WTC11 (cell line): ENCODE results near the gene AP3D1. TPM values are rescaled to one million over a fixed set of nuclear protein-coding genes. Genes with fewer than 3 reads are reported as not detected.
"Not testable (repeated sequence)": the region's sequence is repeated elsewhere in the genome, so short reads cannot be mapped to it uniquely, and the experiment has no call there.

Experiments used
- ATAC-seq: fragments of 200-7000 bp; cut with Tn5 transposase; 2 replicates; pipeline ENCODE4 v1.10.0; 2021; ENCODE audit warnings: mild to moderate bottlenecking, moderate library complexity
- CTCF ChIA-PET: fragments of 300-600 bp; sonication (Branson Sonifier 250); formaldehyde crosslinking; loops from one replicate; lab custom pipeline; 2021; ENCODE audit warnings: antibody characterized with exemption; lab: Charles Lee
- POLR2A ChIA-PET: fragments of 350-600 bp; sonication (Branson Sonifier 250); formaldehyde crosslinking; loops from one replicate; lab custom pipeline; 2021; ENCODE audit warnings: antibody characterized with exemption; lab: Charles Lee
- DNase-seq: peaks from one replicate; pipeline ENCODE4 v3.0.0; 2021; ENCODE audit warnings: low spot score
- H3K27ac Mint-ChIP-seq: 2 replicates; pipeline ENCODE4 v1.8.0; 2021; ENCODE audit warnings: mixed read lengths
- H3K27me3 Mint-ChIP-seq: 2 replicates; pipeline ENCODE4 v1.8.0; 2021; ENCODE audit warnings: low read depth, mild to moderate bottlenecking, moderate library complexity, mixed read lengths
- H3K36me3 Mint-ChIP-seq: 2 replicates; pipeline ENCODE4 v1.8.0; 2021; ENCODE audit warnings: mixed read lengths
- H3K4me1 Mint-ChIP-seq: 2 replicates; pipeline ENCODE4 v1.8.0; 2022; ENCODE audit warnings: mixed read lengths
- H3K4me3 Mint-ChIP-seq: 2 replicates; pipeline ENCODE4 v1.8.0; 2021; ENCODE audit warnings: mild to moderate bottlenecking, moderate library complexity, mixed read lengths
- H3K9me3 Mint-ChIP-seq: 2 replicates; pipeline ENCODE4 v1.8.0; 2021; ENCODE audit warnings: mixed read lengths
- CBFB ChIP-seq: sonication (generic); formaldehyde crosslinking; IDR thresholded peaks from 2 replicates; pipeline ENCODE4 v1.8.1; 2022; ENCODE audit warnings: mild to moderate bottlenecking, low read depth, missing genetic modification reagents
- CTCF ChIP-seq: fragments of 200-600 bp; IDR thresholded peaks from 2 replicates; pipeline ENCODE4 v1.8.0; 2022; ENCODE audit warnings: antibody characterized with exemption
- ELF4 ChIP-seq: sonication (generic); formaldehyde crosslinking; IDR thresholded peaks from 2 replicates; pipeline ENCODE4 v1.8.1; 2022; ENCODE audit warnings: low read depth, mild to moderate bottlenecking, moderate library complexity, missing genetic modification reagents
- HMGA2 ChIP-seq: fragments of 250-450 bp; sonication (Bioruptor Pico); IDR thresholded peaks from 2 replicates; pipeline ENCODE4 v1.4.0; 2021; ENCODE audit warnings: mild to moderate bottlenecking, moderate library complexity
- IRF2 ChIP-seq: sonication (generic); formaldehyde crosslinking; IDR thresholded peaks from 2 replicates; pipeline ENCODE4 v1.8.0; 2022; ENCODE audit warnings: low read depth, missing genetic modification reagents, borderline replicate concordance
- JAZF1 ChIP-seq: fragments of 250-450 bp; sonication (Bioruptor Pico); IDR thresholded peaks from 2 replicates; pipeline ENCODE4 v1.9.0; 2021; ENCODE audit warnings: moderate library complexity, mild to moderate bottlenecking, inconsistent platforms
- OVOL2 ChIP-seq: fragments of 250-450 bp; sonication (Bioruptor Pico); IDR thresholded peaks from 2 replicates; pipeline ENCODE4 v1.9.0; 2021; ENCODE audit warnings: mild to moderate bottlenecking, borderline replicate concordance
- TCF7 ChIP-seq: sonication (generic); formaldehyde crosslinking; IDR thresholded peaks from 2 replicates; pipeline ENCODE4 v1.8.0; 2022; ENCODE audit warnings: mild to moderate bottlenecking, low read depth, missing genetic modification reagents, moderate library complexity
- USF1 ChIP-seq: sonication (generic); formaldehyde crosslinking; IDR thresholded peaks from 2 replicates; pipeline ENCODE4 v1.8.0; 2022; ENCODE audit warnings: mild to moderate bottlenecking, missing genetic modification reagents
- ZNF219 ChIP-seq: sonication (generic); formaldehyde crosslinking; IDR thresholded peaks from 2 replicates; pipeline ENCODE4 v1.8.0; 2023; ENCODE audit warnings: missing genetic modification reagents, mild to moderate bottlenecking, borderline replicate concordance
- ZNF281 ChIP-seq: sonication (generic); formaldehyde crosslinking; IDR thresholded peaks from 2 replicates; pipeline ENCODE4 v1.8.0; 2023; ENCODE audit warnings: mild to moderate bottlenecking, missing genetic modification reagents
- total RNA-seq: library from RNA; stranded (reverse); gene quantifications from 3 replicates; pipeline ENCODE4 v1.2.3, GENCODE V29; 2021
- TF ChIP-seq, protein P1 (sequence below): sonication (generic); formaldehyde crosslinking; IDR thresholded peaks from 2 replicates; pipeline ENCODE4 v1.8.0; 2022; ENCODE audit warnings: mild to moderate bottlenecking, missing genetic modification reagents

Gene AP3D1
- total RNA-seq, 1 experiment from 2014 or later: 190 TPM

DNA sequence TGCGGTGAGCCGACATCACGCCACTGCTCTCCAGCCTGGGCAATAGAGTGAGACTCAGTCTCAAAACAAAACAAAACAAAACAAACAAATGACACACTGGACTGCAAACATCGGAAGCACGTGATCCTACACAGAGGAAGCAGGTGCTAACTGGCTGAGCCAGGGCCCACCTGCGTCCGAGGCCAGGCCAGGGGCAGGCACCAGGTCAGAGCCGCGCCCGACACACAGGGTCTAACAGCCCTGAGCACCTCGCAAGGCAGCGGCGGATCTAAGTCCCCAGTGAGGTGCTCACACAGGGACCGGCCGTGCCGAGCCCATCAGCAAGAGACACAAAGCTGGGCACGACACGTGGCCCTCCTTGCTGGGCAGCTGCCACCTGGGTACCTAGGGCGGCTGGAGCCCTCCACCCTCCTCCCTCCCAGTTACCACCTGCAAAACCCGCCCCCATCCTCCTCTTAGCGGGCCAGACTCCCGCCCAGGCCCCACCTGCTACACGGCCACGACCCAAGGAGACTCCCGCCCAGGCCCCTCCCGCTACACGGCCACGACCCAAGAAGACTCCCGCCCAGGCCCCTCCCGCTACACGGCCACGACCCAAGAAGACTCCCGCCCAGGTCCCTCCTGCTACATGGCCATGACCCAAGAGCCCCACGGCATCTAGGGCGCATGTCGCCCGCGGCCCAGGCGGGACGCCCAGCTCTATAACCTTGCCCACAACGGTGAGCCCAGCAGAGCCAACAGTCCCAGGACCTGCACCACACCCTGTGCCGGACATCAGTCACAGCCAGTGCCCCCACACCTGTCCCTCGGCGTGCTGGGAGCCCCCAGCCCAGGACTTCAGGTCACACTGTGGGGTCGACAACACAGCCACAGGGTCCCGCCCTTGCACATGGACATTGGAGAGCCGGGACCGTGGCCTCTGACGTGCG lies 15.6 kb downstream of the AP3D1 start:
- Mint-ChIP-seq H3K27me3 (no peaks in the 10 kb centered on the region), H3K4me3 (no peak overlapping the region), H3K9me3 (no peaks in the 10 kb centered on the region), H3K27ac (0 out of 2 replicates have a peak overlapping the region, but pooled peaks have one; percentile 6), H3K4me1 (no peaks in the 10 kb centered on the region)
- DNase-seq (no peak), ATAC-seq (no peak)
- CTCF ChIA-PET: interaction anchor here (1.3 kb wide), 1 partner anchor 20 kb away, joined by 4 read pairs; no protein-coding TSS in a partner anchor
- TF ChIP-seq ELF4 (CRISPR knock-in tag): no peak
- TF ChIP-seq, all 79 proteins: peak for 0
- POLR2A ChIA-PET: interaction anchor here (0.9 kb wide), 1 partner anchor 94 kb away, joined by 3 read pairs; no protein-coding TSS in a partner anchor
- peaks cover 46% of the 10 kb centered on the region for H3K36me3 Mint-ChIP-seq

GRCh38 chr19:2132731-2133490 lies 18.5 kb downstream of the AP3D1 start:
- DNase-seq: no peak
- H3K4me1 Mint-ChIP-seq: no peaks in the 10 kb centered on the region
- H3K4me3 Mint-ChIP-seq: no peak overlapping the region
- peaks cover 37% of the 10 kb centered on the region for H3K36me3 Mint-ChIP-seq
- no peaks in the 10 kb centered on the region for H3K9me3 Mint-ChIP-seq
- ATAC-seq: no peak
- ChIA-PET CTCF (interaction anchor here (0.6 kb wide), 1 partner anchor 39 kb away, joined by 3 read pairs; no protein-coding TSS in a partner anchor), POLR2A (no interaction called here)
- H3K27ac Mint-ChIP-seq: peak overlapping the region; percentile 45; the same call in 1 of the 2 replicates
- TF ChIP-seq CTCF (no peak), HMGA2 (CRISPR knock-in tag) (no peak), ZNF219 (no peak)
- H3K27me3 Mint-ChIP-seq: no peaks in the 10 kb centered on the region

DNA sequence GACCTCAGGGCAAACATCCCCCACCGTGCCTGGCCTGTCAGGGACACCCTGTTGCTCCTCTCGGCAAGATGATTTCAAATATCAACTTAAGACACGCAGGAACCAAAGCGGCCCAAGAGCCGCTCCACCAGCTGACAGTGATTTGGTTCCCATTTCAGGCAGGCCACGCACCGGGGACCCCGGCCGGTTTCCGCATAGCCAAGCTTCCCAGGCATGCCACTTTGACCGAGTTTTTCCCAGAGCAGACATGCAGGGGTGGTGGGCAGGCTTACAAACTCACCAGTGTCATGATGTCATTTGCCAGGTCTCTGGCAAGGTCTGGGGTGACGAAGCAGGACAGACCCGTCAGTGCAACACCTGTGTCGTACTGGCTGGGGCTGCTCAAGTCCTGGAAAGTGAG lies 19.2 kb downstream of the AP3D1 start:
- Mint-ChIP-seq H3K36me3 (peaks cover 30% of the 10 kb centered on the region), H3K27ac (peak overlapping the region; percentile 45; the same call in 1 of the 2 replicates), H3K27me3 (no peaks in the 10 kb centered on the region), H3K9me3 (no peaks in the 10 kb centered on the region), H3K4me1 (no peaks in the 10 kb centered on the region), H3K4me3 (no peak overlapping the region)
- no peak for DNase-seq
- ATAC-seq: no peak
- ChIA-PET CTCF (no interaction called here), POLR2A (no interaction called here)
- no peak for TF ChIP-seq TCF7
- no peak for TF ChIP-seq IRF2 (CRISPR knock-in tag)
- no peak for TF ChIP-seq HMGA2 (CRISPR knock-in tag)

- POLR2A ChIA-PET, H3K27ac Mint-ChIP-seq, H3K27me3 Mint-ChIP-seq, ATAC-seq, CTCF ChIA-PET, H3K4me1 Mint-ChIP-seq, H3K4me3 Mint-ChIP-seq, H3K9me3 Mint-ChIP-seq, DNase-seq: not testable (repeated sequence)
- peaks cover 29% of the 10 kb centered on the region for H3K36me3 Mint-ChIP-seq
Observed at GRCh38 chr19:2131012-2131975, 20.1 kb downstream of the AP3D1 start.

DNA sequence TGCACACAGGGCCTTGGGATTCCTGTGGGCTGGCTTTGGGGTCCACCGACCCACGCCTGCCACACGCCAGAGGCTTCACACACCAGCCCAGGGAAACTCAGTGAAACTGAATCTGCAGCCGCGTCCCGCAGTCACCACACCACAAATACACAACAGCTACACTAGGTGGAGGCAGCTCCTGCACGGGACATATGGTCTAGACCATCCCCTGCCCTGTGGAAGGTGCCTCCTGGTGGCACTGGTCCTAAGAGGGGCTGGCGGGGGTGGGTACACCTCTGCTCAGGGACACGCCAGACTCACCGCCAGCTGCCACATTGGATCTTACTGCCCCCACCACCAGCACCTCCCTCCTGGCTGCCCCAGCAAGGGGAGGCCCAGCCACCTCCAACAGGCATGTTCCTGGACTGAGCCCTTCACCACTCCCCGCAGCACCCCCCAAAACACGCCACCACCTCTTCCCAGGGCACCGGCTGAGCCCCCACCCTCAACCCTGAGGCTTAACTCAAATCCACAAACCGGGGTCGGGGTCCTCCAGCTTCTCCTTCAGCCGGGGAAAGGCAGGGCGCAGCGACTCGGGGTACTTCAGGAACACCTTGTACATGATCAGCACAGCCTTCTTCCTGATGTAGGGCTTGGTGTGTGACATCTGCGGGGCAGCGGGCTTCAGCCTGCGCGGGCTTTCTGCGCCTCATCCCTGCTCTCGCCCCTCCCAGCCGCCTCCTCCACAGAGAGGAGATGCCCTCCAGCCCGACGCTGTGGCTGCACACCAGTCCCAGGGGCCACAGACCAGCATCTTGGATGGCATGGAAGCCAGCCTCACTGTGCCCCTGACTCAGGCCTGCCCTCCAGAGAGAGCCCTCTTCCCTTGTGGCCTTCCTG lies 21.2 kb downstream of the AP3D1 start:
- H3K27ac Mint-ChIP-seq: no peak overlapping the region
- H3K4me3 Mint-ChIP-seq: no peak overlapping the region
- H3K36me3 Mint-ChIP-seq: peaks cover 34% of the 10 kb centered on the region
- H3K4me1 Mint-ChIP-seq: no peaks in the 10 kb centered on the region
- H3K9me3 Mint-ChIP-seq: no peaks in the 10 kb centered on the region
- ATAC-seq (no peak), DNase-seq (no peak)
- CTCF ChIA-PET: no interaction called here
- no peaks in the 10 kb centered on the region for H3K27me3 Mint-ChIP-seq
- POLR2A ChIA-PET: no interaction called here
- TF ChIP-seq JAZF1 (CRISPR knock-in tag): no peak
- TF ChIP-seq, protein P1, sequence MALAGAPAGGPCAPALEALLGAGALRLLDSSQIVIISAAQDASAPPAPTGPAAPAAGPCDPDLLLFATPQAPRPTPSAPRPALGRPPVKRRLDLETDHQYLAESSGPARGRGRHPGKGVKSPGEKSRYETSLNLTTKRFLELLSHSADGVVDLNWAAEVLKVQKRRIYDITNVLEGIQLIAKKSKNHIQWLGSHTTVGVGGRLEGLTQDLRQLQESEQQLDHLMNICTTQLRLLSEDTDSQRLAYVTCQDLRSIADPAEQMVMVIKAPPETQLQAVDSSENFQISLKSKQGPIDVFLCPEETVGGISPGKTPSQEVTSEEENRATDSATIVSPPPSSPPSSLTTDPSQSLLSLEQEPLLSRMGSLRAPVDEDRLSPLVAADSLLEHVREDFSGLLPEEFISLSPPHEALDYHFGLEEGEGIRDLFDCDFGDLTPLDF (CRISPR knock-in tag): no peak
- no peak for TF ChIP-seq ZNF281 (CRISPR knock-in tag)
- TF ChIP-seq OVOL2: no peak
- no peak for TF ChIP-seq CBFB (CRISPR knock-in tag)
- no peak for TF ChIP-seq USF1 (CRISPR knock-in tag)
